Osteocyte (in vitro differentiated cells): ENCODE results near the gene COL7A1. TPM values are rescaled to one million over a fixed set of nuclear protein-coding genes. Genes with fewer than 3 reads are reported as not detected.

Source experiments
- DNase-seq: peaks from one replicate; pipeline ENCODE4 v3.0.0; 2021; ENCODE audit warnings: mixed read lengths; ENCODE audit not compliant: unreplicated experiment; ENCODE audit errors: extremely low spot score
- H3K27ac Mint-ChIP-seq: one replicate; pipeline ENCODE4 v1.8.0; 2021; ENCODE audit warnings: mild to moderate bottlenecking, mixed read lengths; ENCODE audit not compliant: unreplicated experiment
- H3K27me3 Mint-ChIP-seq: one replicate; pipeline ENCODE4 v1.8.0; 2021; ENCODE audit warnings: mixed read lengths; ENCODE audit not compliant: unreplicated experiment
- H3K36me3 Mint-ChIP-seq: one replicate; pipeline ENCODE4 v1.8.0; 2021; ENCODE audit warnings: mixed read lengths; ENCODE audit not compliant: unreplicated experiment
- H3K4me1 Mint-ChIP-seq: one replicate; pipeline ENCODE4 v1.8.0; 2021; ENCODE audit warnings: mixed read lengths; ENCODE audit not compliant: unreplicated experiment
- H3K4me3 Mint-ChIP-seq: one replicate; pipeline ENCODE4 v1.8.0; 2021; ENCODE audit warnings: mild to moderate bottlenecking, moderate library complexity, mixed read lengths; ENCODE audit not compliant: unreplicated experiment
- H3K9me3 Mint-ChIP-seq: one replicate; pipeline ENCODE4 v1.8.0; 2021; ENCODE audit warnings: mixed read lengths; ENCODE audit not compliant: unreplicated experiment
- total RNA-seq: library from RNA; stranded (reverse); gene quantifications from 2 replicates; pipeline ENCODE4 v1.2.1, GENCODE V29; 2021
- TF ChIP-seq, protein P1 (sequence below): fragments of 200-600 bp; sonication (generic); IDR thresholded peaks from 2 replicates; pipeline ENCODE4 v1.5.0; 2021; ENCODE audit warnings: antibody characterized with exemption, mild to moderate bottlenecking, moderate library complexity

COL7A1 gene
- total RNA-seq, 1 donor from 2014 or later, result 16.6 TPM

DNA sequence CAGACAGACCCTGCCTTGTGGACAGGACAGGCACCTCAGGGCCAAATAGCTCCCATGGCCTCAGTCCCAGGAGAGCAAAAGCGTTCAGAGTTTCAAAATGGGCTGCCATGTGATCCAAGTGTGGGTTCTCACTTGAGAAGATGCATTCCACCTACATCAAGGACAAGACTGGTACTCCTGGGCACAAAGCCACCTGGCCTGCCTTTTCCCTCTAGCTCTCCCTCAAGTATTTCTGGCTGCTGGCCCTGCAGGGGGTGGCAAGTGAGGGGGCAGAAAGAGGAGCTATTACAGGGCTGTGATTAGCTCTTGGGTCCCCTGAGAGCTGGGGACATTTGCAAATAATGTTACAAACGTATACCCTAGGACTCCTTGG lies 6.5 kb upstream of the COL7A1 start:
- TF ChIP-seq, protein P1, sequence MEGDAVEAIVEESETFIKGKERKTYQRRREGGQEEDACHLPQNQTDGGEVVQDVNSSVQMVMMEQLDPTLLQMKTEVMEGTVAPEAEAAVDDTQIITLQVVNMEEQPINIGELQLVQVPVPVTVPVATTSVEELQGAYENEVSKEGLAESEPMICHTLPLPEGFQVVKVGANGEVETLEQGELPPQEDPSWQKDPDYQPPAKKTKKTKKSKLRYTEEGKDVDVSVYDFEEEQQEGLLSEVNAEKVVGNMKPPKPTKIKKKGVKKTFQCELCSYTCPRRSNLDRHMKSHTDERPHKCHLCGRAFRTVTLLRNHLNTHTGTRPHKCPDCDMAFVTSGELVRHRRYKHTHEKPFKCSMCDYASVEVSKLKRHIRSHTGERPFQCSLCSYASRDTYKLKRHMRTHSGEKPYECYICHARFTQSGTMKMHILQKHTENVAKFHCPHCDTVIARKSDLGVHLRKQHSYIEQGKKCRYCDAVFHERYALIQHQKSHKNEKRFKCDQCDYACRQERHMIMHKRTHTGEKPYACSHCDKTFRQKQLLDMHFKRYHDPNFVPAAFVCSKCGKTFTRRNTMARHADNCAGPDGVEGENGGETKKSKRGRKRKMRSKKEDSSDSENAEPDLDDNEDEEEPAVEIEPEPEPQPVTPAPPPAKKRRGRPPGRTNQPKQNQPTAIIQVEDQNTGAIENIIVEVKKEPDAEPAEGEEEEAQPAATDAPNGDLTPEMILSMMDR, result no peak
- no peak overlapping the region for H3K4me3 Mint-ChIP-seq
- peaks cover 42% of the 10 kb centered on the region for H3K4me1 Mint-ChIP-seq
- H3K27ac Mint-ChIP-seq, result no peak overlapping the region
- no peak for DNase-seq
- no peaks in the 10 kb centered on the region for H3K9me3 Mint-ChIP-seq
- H3K27me3 Mint-ChIP-seq, result no peaks in the 10 kb centered on the region
- H3K36me3 Mint-ChIP-seq, result peaks cover 54% of the 10 kb centered on the region

DNA sequence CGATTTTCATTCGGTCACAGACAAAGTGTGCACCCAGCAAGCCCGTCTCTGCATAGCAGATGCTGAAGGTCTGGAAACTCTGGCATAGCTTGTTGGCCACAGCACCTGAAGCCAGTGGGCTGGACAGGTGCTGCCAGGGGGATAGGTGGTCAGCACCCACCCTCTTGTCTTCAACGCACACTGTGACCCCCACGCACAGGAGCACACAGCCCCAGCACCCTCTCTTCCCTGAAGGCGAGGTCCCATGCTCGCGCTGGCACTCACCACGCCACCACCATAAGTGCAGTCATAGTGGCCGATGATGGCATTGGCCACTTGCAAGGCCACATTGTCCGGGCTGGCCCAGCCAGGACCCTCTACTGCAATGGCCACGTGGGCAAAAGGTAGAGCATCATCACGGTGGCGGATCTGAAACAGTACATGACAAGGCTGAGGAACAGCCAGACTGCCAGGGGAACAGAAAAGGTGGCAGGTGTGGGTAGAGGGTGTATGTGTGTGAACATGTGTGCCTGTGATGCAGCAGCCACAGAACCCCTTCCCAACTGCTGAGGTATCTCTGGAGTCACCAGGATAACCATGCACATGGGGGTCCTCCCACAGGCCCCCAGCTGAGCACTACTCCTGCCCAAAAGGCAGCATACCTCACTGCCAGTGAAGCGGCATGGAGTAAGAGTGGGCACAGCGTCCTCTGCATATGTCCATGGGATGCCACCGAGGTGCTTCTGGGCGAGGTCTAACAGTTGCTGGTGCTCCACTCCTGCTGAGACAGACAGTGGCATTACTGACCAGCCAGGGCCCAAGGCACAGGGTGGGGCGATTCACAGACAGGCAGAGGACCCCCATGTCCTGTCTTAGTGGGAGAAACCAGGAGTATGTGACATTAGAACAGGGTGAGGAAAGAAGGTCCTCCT lies 5.8 kb upstream of the COL7A1 start:
- H3K27ac Mint-ChIP-seq, result no peak overlapping the region
- peaks cover 51% of the 10 kb centered on the region for H3K36me3 Mint-ChIP-seq
- peaks cover 48% of the 10 kb centered on the region for H3K4me1 Mint-ChIP-seq
- no peaks in the 10 kb centered on the region for H3K9me3 Mint-ChIP-seq
- TF ChIP-seq, protein P1, result no peak
- no peak overlapping the region for H3K4me3 Mint-ChIP-seq
- H3K27me3 Mint-ChIP-seq, result no peaks in the 10 kb centered on the region
- DNase-seq, result no peak

GRCh38 chr3:48599509-48600285 lies 4.6 kb upstream of the COL7A1 start:
- TF ChIP-seq, protein P1, result no peak
- Mint-ChIP-seq H3K4me3 (no peak overlapping the region), H3K36me3 (peaks cover 43% of the 10 kb centered on the region), H3K4me1 (peaks cover 56% of the 10 kb centered on the region), H3K27me3 (no peaks in the 10 kb centered on the region), H3K9me3 (no peaks in the 10 kb centered on the region), H3K27ac (peak overlapping the region; percentile 95)
- DNase-seq, result no peak

DNA sequence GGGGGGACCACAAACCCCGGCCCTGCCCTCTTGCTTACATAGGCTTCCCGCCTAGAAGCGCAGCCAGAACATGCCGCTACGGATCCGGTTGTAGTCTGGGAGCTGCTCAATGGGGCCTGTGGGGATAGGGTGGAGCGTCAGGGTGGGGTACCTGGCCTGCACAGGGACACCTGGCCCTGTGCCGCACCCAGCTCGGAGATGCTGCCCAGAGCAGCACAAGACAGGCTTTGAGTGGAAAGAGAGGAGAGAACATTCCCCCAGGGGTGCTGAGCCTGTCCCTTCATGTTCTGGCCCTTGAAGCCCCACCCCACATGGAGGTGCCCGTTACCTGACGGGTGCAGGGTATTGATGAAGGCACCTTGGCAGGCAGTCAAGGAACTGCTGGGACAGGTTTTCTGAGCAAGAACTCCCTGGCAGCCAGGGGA lies 4.0 kb upstream of the COL7A1 start:
- DNase-seq, result no peak
- H3K27ac Mint-ChIP-seq, result peak overlapping the region; percentile 95
- no peaks in the 10 kb centered on the region for H3K9me3 Mint-ChIP-seq
- H3K4me1 Mint-ChIP-seq, result peaks cover 61% of the 10 kb centered on the region
- peaks cover 38% of the 10 kb centered on the region for H3K36me3 Mint-ChIP-seq
- peak overlapping the region; percentile 51 for H3K4me3 Mint-ChIP-seq
- TF ChIP-seq, protein P1, result no peak
- no peaks in the 10 kb centered on the region for H3K27me3 Mint-ChIP-seq
